OCI-LY1 (cell line): ENCODE results near the gene IGF1R.

Experiments
- H2AFZ ChIP-seq: fragments of 200-600 bp; sonication (generic), shearing (Covaris generic); 2 replicates; pipeline ENCODE4 v1.6.0; 2014; ENCODE audit warnings: antibody characterized with exemption, mild to moderate bottlenecking, low read length
- H3F3A ChIP-seq: fragments of 200-600 bp; sonication (generic), shearing (Covaris generic); 2 replicates; pipeline ENCODE4 v1.6.0; 2014; ENCODE audit warnings: mild to moderate bottlenecking, antibody characterized with exemption, low read length, moderate library complexity; ENCODE audit not compliant: insufficient read depth
- H3K27ac ChIP-seq: fragments of 200-600 bp; sonication (generic); 2 replicates; pipeline ENCODE4 v1.5.1; 2014; ENCODE audit warnings: low read length, mixed run types, mild to moderate bottlenecking, low read depth; ENCODE audit not compliant: poor library complexity, severe bottlenecking
- H3K27me3 ChIP-seq: fragments of 200-600 bp; sonication (generic); 2 replicates; pipeline ENCODE4 v1.6.0; 2014; ENCODE audit warnings: antibody characterized with exemption, mild to moderate bottlenecking, low read length, moderate library complexity; ENCODE audit not compliant: insufficient read depth
- H3K36me3 ChIP-seq: fragments of 200-600 bp; sonication (generic); 2 replicates; pipeline ENCODE4 v1.6.1; 2014; ENCODE audit warnings: mild to moderate bottlenecking, antibody characterized with exemption, low read length, moderate library complexity, mixed read lengths; ENCODE audit not compliant: insufficient read depth
- H3K4me1 ChIP-seq: fragments of 200-600 bp; sonication (generic); 2 replicates; pipeline ENCODE4 v1.5.1; 2014; ENCODE audit warnings: mild to moderate bottlenecking, low read length, moderate library complexity; ENCODE audit not compliant: insufficient read depth, severe bottlenecking
- H3K4me2 ChIP-seq: fragments of 200-600 bp; sonication (generic), shearing (Covaris generic); 2 replicates; pipeline ENCODE4 v1.6.1; 2014; ENCODE audit warnings: low read length
- H3K4me3 ChIP-seq: fragments of 200-600 bp; sonication (generic); 2 replicates; pipeline ENCODE4 v1.5.1; 2014; ENCODE audit warnings: low read length, low read depth, mild to moderate bottlenecking, mixed read lengths; ENCODE audit not compliant: poor library complexity, severe bottlenecking
- H3K79me2 ChIP-seq: fragments of 200-600 bp; shearing (Covaris generic); 2 replicates; pipeline ENCODE4 v1.6.1; 2016; ENCODE audit warnings: mixed run types, low read length, mixed read lengths; ENCODE audit not compliant: insufficient read depth
- H3K9ac ChIP-seq: fragments of 200-600 bp; sonication (generic), shearing (Covaris generic); 2 replicates; pipeline ENCODE4 v1.6.1; 2014; ENCODE audit warnings: mild to moderate bottlenecking, low read length, mixed read lengths
- H3K9me2 ChIP-seq: fragments of 200-600 bp; sonication (generic), shearing (Covaris generic); 2 replicates; pipeline ENCODE4 v1.6.1; 2014; ENCODE audit warnings: low read depth, mild to moderate bottlenecking, low read length, mixed read lengths
- H3K9me3 ChIP-seq: fragments of 200-600 bp; shearing (Covaris generic); 2 replicates; pipeline ENCODE4 v1.6.1; 2014; ENCODE audit warnings: low read length, mixed read lengths
- H4K20me1 ChIP-seq: fragments of 200-600 bp; sonication (generic), shearing (Covaris generic); 2 replicates; pipeline ENCODE4 v1.6.0; 2016; ENCODE audit warnings: mild to moderate bottlenecking, low read length; ENCODE audit not compliant: insufficient read depth
- CTCF ChIP-seq: fragments of 200-600 bp; sonication (generic), shearing (Covaris generic); IDR thresholded peaks from 2 replicates; pipeline ENCODE4 v1.5.1; 2017; ENCODE audit warnings: mild to moderate bottlenecking, antibody characterized with exemption, low read length, moderate library complexity, mixed read lengths
- EZH2 ChIP-seq: fragments of 200-600 bp; sonication (generic), shearing (Covaris generic); IDR thresholded peaks from 2 replicates; pipeline ENCODE4 v1.8.0; 2017; ENCODE audit warnings: borderline replicate concordance, mixed run types, mild to moderate bottlenecking, antibody characterized with exemption, low read length, moderate library complexity, mixed read lengths

The IGF1R gene

GRCh38 chr15:98930576-98930975 lies 282.2 kb downstream of the IGF1R start:
- Histone ChIP-seq H3K27me3 (no peaks in the 10 kb centered on the region), H3K36me3 (no peaks in the 10 kb centered on the region), H3K4me1 (no peaks in the 10 kb centered on the region), H3K4me3 (no peak overlapping the region), H3K9me2 (no peaks in the 10 kb centered on the region), H3F3A (no peaks in the 10 kb centered on the region), H3K79me2 (no peaks in the 10 kb centered on the region), H2AFZ (no peak overlapping the region), H3K4me2 (no peak overlapping the region), H3K27ac (no peak overlapping the region), H3K9me3 (no peaks in the 10 kb centered on the region), H4K20me1 (no peaks in the 10 kb centered on the region), H3K9ac (no peak overlapping the region)
- TF ChIP-seq EZH2, result no peak
- TF ChIP-seq CTCF, result no peak

GRCh38 chr15:98931004-98931403 lies 282.7 kb downstream of the IGF1R start:
- Histone ChIP-seq H3K27ac (no peak overlapping the region), H3F3A (no peaks in the 10 kb centered on the region), H3K79me2 (no peaks in the 10 kb centered on the region), H3K4me3 (no peak overlapping the region), H3K9me2 (no peaks in the 10 kb centered on the region), H3K4me1 (no peaks in the 10 kb centered on the region), H2AFZ (no peak overlapping the region), H3K9ac (no peak overlapping the region), H3K9me3 (no peaks in the 10 kb centered on the region), H3K27me3 (no peaks in the 10 kb centered on the region), H4K20me1 (no peaks in the 10 kb centered on the region), H3K36me3 (no peaks in the 10 kb centered on the region), H3K4me2 (no peak overlapping the region)
- no peak for TF ChIP-seq EZH2
- TF ChIP-seq CTCF, result no peak

- Histone ChIP-seq H3K27ac (no peak overlapping the region), H4K20me1 (no peaks in the 10 kb centered on the region), H3K9me2 (no peaks in the 10 kb centered on the region), H3K9ac (no peak overlapping the region), H3K4me1 (no peaks in the 10 kb centered on the region), H2AFZ (no peak overlapping the region), H3K79me2 (no peaks in the 10 kb centered on the region), H3F3A (no peaks in the 10 kb centered on the region), H3K4me3 (no peak overlapping the region), H3K9me3 (no peaks in the 10 kb centered on the region), H3K4me2 (no peak overlapping the region), H3K27me3 (no peaks in the 10 kb centered on the region), H3K36me3 (no peaks in the 10 kb centered on the region)
- TF ChIP-seq CTCF (no peak), EZH2 (no peak)
Measured at GRCh38 chr15:98933406-98933805, 285.1 kb downstream of the IGF1R start.
